AG08395 (cell line): ENCODE measurements around the gene SHLD2.
"Not testable (repeated sequence)": the region's sequence is repeated elsewhere in the genome, so short reads cannot be mapped to it uniquely, and the experiment has no call there.

Experiments used
- DNase-seq: peaks from one replicate; pipeline ENCODE4 v3.0.0; 2012; ENCODE audit warnings: mixed read lengths, low spot score

SHLD2 gene

GRCh38 chr10:87213150-87213765 is 118.3 kb downstream of the SHLD2 start:
- not testable (repeated sequence) for DNase-seq

DNA sequence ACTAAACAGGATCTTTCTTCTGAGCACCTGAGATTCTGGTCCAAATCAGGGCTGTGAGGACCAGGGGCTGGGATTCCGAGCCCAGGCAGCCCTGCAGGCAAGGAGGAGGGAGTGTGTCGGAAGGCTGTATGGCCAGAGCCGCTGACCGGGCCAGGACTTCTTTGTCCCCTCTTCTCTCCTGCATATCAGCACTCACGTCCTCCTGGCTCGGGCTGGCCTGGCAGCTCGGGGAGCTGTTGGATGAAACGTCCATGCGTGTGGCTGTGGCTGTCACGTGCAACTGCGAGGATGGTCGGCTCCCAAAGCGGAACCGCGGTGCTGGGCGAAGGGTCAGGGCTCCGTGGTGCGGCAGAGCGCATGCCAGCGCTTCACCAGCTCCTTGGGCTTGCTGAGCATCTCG is 118.8 kb downstream of the SHLD2 start:
- DNase-seq = not testable (repeated sequence)

DNA sequence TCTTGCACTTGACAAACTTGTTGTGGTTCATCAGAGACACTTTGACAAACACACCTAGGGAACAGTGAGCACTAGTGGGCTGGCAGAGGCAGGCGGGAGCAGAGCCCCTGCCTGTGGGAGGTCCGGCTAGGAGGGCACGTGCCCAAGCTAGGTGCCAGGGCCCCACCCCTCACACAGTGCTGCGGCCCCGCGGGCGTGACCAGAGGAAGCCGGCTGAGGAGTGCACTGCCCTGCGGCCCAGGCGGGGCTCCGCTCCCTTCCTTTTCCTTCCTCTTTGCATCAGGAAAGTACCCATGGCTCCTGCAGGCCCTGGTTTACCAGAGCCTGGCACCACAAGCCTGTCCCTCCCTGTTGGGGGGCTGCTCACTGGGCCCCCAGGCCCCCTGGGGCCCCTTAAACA is 121.1 kb downstream of the SHLD2 start:
- not testable (repeated sequence) for DNase-seq

DNA sequence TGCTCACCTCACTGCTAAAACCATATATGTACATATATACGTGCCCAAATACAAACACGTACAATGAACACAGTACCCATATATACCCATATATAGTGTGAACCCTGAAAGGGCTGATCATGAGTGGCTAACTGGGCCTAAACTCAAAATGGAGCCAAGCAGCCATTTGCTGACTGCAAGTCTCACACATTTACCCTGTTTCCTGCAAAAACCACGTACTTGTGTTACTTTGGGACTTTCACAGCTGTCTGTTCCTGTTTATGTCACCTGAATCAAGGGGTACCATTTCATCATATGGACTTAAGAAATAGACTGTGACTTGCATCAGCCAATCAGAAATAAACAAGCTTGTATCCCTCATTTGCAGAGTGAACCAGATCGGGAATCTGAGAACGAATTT is 124.4 kb downstream of the SHLD2 start:
- DNase-seq = not testable (repeated sequence)

- DNase-seq = not testable (repeated sequence)
Measured at GRCh38 chr10:87222789-87223188, 127.8 kb downstream of the SHLD2 start.

DNA sequence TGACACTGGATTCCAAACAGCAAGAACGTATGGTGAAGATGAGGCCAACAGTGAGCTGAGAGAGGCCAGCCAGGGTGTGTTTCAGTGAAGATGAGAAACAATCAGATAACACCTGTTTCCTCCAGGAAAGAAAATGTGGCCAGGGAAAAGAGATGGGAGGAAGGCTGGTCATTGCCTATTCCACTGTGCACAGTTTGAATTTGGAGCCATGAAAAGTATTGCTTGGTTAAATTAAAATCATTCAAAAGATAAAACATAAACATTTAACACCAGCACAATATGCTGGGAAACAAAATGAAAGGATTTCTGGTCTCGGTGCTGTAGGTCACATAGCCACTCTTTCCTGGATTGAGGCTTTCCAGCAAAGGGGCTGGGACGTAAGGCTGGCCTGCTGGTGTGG is 130.1 kb downstream of the SHLD2 start, which contains the start of gene NUTM2A:
TSS of gene NUTM2A (plus strand) at position 301 of the 400 bp plus-strand sequence. CDS start 383 bp downstream, outside the sequence.
- not testable (repeated sequence) for DNase-seq

- not testable (repeated sequence) for DNase-seq
Measured at GRCh38 chr10:87228247-87228646, 133.2 kb downstream of the SHLD2 start.

DNA sequence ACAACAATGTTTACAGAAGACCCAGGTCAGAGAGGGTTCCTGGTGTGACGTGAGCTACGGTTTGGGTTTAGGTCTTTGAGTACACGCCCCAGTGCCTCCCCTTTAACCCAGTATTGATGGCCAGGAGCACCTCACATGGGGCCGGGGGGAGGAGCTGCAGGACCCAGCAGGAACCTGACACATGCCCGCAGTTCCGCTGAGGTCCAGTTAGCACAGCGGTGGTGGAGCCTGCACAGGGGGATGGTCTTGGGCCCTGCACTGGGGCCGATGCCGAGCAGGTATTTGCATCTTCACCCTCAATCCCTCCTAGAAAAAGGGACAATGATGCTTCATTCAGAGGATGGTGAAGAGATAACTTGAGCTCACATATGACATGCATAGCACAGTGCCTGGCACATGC is 134.2 kb downstream of the SHLD2 start:
- not testable (repeated sequence) for DNase-seq

- not testable (repeated sequence) for DNase-seq
Measured at GRCh38 chr10:87234854-87235253, 139.8 kb downstream of the SHLD2 start.

GRCh38 chr10:87237244-87237643 is 142.2 kb downstream of the SHLD2 start:
- DNase-seq = not testable (repeated sequence)

- DNase-seq = not testable (repeated sequence)
Measured at GRCh38 chr10:87239346-87239808, 144.4 kb downstream of the SHLD2 start.
